HepG2 (cell line): ENCODE results near the gene ZBTB48. TPM values are rescaled to one million over a fixed set of nuclear protein-coding genes. Genes with fewer than 3 reads are reported as not detected.

Experiments
- EEA1 ChIP-seq: sonication (generic); formaldehyde crosslinking; IDR thresholded peaks from 2 replicates; pipeline ENCODE4 v1.5.1; 2020; ENCODE audit warnings: mild to moderate bottlenecking, missing genetic modification reagents, borderline replicate concordance
- JUN ChIP-seq: sonication (generic); formaldehyde crosslinking; IDR thresholded peaks from 2 replicates; pipeline ENCODE4 v1.4.0; 2020; ENCODE audit warnings: mild to moderate bottlenecking, missing genetic modification reagents
- JUND ChIP-seq: sonication (generic); formaldehyde crosslinking; IDR thresholded peaks from 2 replicates; pipeline ENCODE4 v1.8.0; 2022; ENCODE audit warnings: mild to moderate bottlenecking, missing genetic modification reagents
- KMT2A ChIP-seq: sonication (generic); formaldehyde crosslinking; IDR thresholded peaks from 2 replicates; pipeline ENCODE4 v1.4.0; 2020; ENCODE audit warnings: missing genetic modification reagents
- MAF1 ChIP-seq: sonication (generic); formaldehyde crosslinking; IDR thresholded peaks from 2 replicates; pipeline ENCODE4 v1.5.0; 2020; ENCODE audit warnings: missing genetic modification reagents, borderline replicate concordance
- MLX ChIP-seq: IDR thresholded peaks from 2 replicates; pipeline ENCODE4 v1.6.1; 2016
- MTA3 ChIP-seq: sonication (generic); formaldehyde crosslinking; IDR thresholded peaks from 2 replicates; pipeline ENCODE4 v1.4.0; 2020; ENCODE audit warnings: missing genetic modification reagents
- NR3C1 ChIP-seq: sonication (generic); formaldehyde crosslinking; IDR thresholded peaks from 2 replicates; pipeline ENCODE4 v1.4.0; 2020; ENCODE audit warnings: missing genetic modification reagents
- SMAD9 ChIP-seq: sonication (generic); formaldehyde crosslinking; IDR thresholded peaks from 2 replicates; pipeline ENCODE4 v1.5.1; 2020; ENCODE audit warnings: mild to moderate bottlenecking, missing genetic modification reagents
- TARDBP ChIP-seq: sonication (generic); formaldehyde crosslinking; IDR thresholded peaks from 2 replicates; pipeline ENCODE4 v1.8.0; 2022; ENCODE audit warnings: mild to moderate bottlenecking, missing genetic modification reagents
- TCF12 ChIP-seq, 2 experiments: fragments of 450-650 bp in 1 of 2; sonication (generic) in 1 of 2; formaldehyde crosslinking in 1 of 2; IDR thresholded peaks; 2 replicates each; pipeline versions ENCODE4 v1.6.1 to v1.8.0; 2017 to 2022; ENCODE audit warnings: antibody characterized with exemption in 1 of 2, mild to moderate bottlenecking in 1 of 2, missing genetic modification reagents in 1 of 2, moderate library complexity in 1 of 2
- TEF ChIP-seq: sonication (generic); formaldehyde crosslinking; IDR thresholded peaks from 2 replicates; pipeline ENCODE4 v1.5.0; 2020; ENCODE audit warnings: missing genetic modification reagents
- ZBTB34 ChIP-seq: sonication (generic); formaldehyde crosslinking; IDR thresholded peaks from 2 replicates; pipeline ENCODE4 v1.8.0; 2022; ENCODE audit warnings: mild to moderate bottlenecking, missing genetic modification reagents
- ZBTB44 ChIP-seq: sonication (generic); formaldehyde crosslinking; IDR thresholded peaks from 2 replicates; pipeline ENCODE4 v1.4.0; 2020; ENCODE audit warnings: missing genetic modification reagents
- ZBTB7B ChIP-seq: sonication (generic); formaldehyde crosslinking; IDR thresholded peaks from 2 replicates; pipeline ENCODE4 v1.4.0; 2020; ENCODE audit warnings: missing genetic modification reagents
- ZFAT ChIP-seq: sonication (generic); formaldehyde crosslinking; conservative IDR thresholded peaks from 2 replicates; pipeline ENCODE4 v1.8.1; 2023; ENCODE audit warnings: missing genetic modification reagents, inconsistent platforms
- ZNF253 ChIP-seq: sonication (generic); formaldehyde crosslinking; IDR thresholded peaks from 2 replicates; pipeline ENCODE4 v1.8.0; 2022; ENCODE audit warnings: mild to moderate bottlenecking, missing genetic modification reagents, borderline replicate concordance
- ZNF30 ChIP-seq: sonication (generic); formaldehyde crosslinking; IDR thresholded peaks from 2 replicates; pipeline ENCODE4 v1.5.0; 2020; ENCODE audit warnings: mild to moderate bottlenecking, missing genetic modification reagents
- ZNF704 ChIP-seq: sonication (generic); formaldehyde crosslinking; IDR thresholded peaks from 2 replicates; pipeline ENCODE4 v1.8.1; 2023; ENCODE audit warnings: mild to moderate bottlenecking, inconsistent platforms, moderate library complexity, missing genetic modification reagents, borderline replicate concordance
- polyA plus RNA-seq, 8 experiments: library from polyadenylated mRNA; depleted of rRNA in 3 of 8; stranded (reverse) in 7 of 8; unstranded in 1 of 8; fragments of >200 nt; fragmentation: Illumina TruSeq in 4 of 8; extraction: Trizol in 4 of 8; gene quantifications; 2 replicates each; pipeline versions ENCODE4 v1.2.1 to v1.2.3, GENCODE V29; 2011 to 2016; ENCODE audit warnings: low read depth in 4 of 8, missing spikeins in 1 of 8, mixed read lengths in 1 of 8; ENCODE audit not compliant: insufficient read depth in 1 of 8
- total RNA-seq, 5 experiments: library from RNA; depleted of rRNA; stranded (reverse); fragments of >200 nt; fragmentation: Illumina TruSeq; extraction: Trizol; gene quantifications; 2 replicates each; pipeline ENCODE4 v1.2.3, GENCODE V29; 2016; ENCODE audit warnings: low read depth in 1 of 5

The ZBTB48 gene
- total and polyA plus RNA-seq, 2 of the 13 experiments (the other 11 are each of a cell fraction or from before 2014, with no cell fraction given), result 13.0 to 17.1 TPM

- TF ChIP-seq ZBTB7B (CRISPR knock-in tag) (0 out of 2 replicates have a peak, but pooled peaks have one; percentile 47), KMT2A (CRISPR knock-in tag) (no peak), ZBTB44 (no peak), TEF (CRISPR knock-in tag) (peak; percentile 54; the same call in 1 of the 2 replicates), ZNF253 (CRISPR knock-in tag) (no peak), ZNF704 (peak; percentile 59; the same call in 1 of the 2 replicates), SMAD9 (no peak), ZNF30 (CRISPR knock-in tag) (no peak), TARDBP (CRISPR knock-in tag) (peak; percentile 59), JUND (no peak), JUN (no peak), MAF1 (no peak), EEA1 (no peak), MTA3 (CRISPR knock-in tag) (no peak), MLX (CRISPR knock-in tag) (no peak; the same call in none of the 2 replicates), ZFAT (CRISPR knock-in tag) (no peak), ZBTB34 (CRISPR knock-in tag) (no peak), NR3C1 (CRISPR knock-in tag) (no peak), TCF12 (IDR thresholded peaks at IDR 0.05) (no peak), TCF12 (CRISPR knock-in tag; IDR thresholded peaks at IDR 0.05) (no peak)
Measured at GRCh38 chr1:6603915-6604558, 24.2 kb downstream of the ZBTB48 start (continued).
